ENCODE measurements around the gene OXNAD1.

The OXNAD1 gene

DNA sequence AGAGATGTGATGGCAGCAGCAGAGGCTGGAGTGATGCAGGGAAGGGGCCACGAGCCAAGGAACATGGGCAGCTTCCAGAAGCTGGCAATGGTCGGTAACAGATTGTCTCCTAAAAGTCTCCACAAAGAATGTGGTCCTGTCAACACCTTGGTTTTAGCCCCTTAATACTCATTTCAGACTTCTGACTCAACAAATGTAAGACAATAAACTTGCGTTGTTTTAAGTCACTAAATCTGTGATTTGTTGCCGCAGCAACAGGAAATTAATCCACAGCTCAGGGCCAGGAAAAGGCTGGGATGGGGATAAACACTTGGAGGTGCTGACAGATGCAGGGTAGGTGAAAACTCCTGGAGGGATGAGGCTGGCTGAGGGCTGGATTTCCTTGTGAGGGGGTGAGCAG is 69.9 kb downstream of the OXNAD1 start:
- no peak for DNase-seq

DNA sequence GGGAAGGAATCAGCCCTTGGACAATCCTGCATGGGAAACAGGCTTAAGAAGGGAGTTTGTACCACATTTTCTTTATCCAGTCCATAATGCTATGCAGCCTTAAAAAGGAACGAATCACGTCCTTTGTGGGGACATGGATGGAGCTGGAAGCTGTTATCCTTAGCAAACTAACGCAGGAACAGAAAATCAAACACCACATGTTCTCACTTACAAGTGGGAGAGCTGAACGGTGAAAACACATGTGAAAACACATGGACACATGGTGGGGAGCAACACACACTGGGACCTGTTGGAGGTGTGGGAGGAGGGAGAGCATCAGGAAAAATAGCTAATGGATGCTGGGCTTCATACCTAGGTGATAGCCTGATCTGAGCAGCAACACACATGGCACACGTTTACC is 70.3 kb downstream of the OXNAD1 start:
- DNase-seq, result no peak

GRCh38 chr3:16335772-16336645 is 71.0 kb downstream of the OXNAD1 start:
- DNase-seq, result no peak

GRCh38 chr3:16336825-16337224 is 71.8 kb downstream of the OXNAD1 start:
- DNase-seq, result no peak

- no peak for DNase-seq
Observed at GRCh38 chr3:16337856-16338540, 73.0 kb downstream of the OXNAD1 start.

DNA sequence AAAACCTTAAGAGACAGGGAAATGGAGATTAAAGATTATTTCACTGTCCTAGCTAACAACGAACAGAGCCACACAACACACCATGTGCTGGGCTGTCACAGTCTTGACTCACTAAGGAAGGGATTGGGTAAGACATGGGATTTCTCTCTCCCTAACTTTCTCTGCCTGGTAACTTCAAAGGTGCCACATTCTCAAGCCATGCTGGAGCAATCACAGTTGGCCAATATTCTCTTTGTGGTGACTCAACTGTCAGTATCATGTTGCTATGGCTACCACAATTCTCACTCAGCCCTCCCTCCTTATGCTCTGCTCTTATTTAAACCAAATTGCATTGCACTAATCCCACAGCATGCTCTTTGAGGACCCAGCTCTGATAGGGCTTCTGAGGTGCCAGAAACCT is 74.0 kb downstream of the OXNAD1 start:
- DNase-seq, result peak; percentile 51

DNA sequence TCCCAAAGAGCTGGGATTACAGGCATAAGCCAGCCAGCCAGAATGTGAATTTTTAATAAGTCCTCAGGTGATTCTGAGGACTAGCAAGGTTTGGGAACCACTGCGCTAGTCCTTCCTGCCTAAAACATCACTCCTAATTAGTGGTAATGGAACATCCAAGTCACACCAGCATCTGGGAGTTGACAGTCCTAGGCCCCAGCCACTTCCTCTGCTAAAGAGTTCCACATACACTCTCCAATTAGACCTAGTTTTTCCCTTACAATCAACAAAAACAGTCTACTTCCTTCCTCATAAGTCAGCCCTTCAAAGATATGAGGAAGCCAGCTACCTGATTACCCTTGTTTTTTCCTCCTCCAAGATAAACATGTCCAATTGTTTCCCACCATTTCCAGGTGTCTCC is 78.1 kb downstream of the OXNAD1 start:
- DNase-seq, result no peak

DNA sequence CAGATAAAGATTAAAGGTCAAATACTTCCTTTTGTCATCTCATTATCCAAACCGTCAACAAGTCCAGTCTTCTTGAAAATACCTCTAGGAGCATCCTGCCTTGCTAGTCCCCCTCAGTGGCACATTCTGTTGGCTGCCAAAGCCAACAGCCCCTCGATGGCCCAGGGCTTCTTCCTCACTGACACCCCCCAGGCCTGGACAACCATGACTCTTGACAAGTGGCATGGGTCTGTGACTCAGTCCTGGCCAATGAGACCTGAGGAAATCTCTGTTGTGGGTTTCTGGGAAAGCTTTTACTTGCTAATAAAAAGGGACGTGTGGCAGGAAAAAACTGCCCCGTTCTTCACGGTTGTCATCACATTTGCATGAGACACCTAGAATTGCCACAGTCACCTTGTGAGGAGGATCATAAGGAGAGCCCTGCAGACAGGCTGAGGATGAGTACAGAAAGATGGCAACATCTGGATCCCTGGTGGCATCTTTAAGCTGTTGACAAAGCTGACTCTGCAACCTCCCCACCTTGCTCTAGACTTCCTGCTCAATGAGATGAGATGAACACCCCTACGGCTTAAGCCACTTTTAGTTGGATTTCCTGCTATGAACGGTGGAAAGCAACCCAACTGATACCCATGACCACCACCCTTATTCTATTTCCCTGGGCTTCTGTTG is 81.5 kb downstream of the OXNAD1 start:
- no peak for DNase-seq

DNA sequence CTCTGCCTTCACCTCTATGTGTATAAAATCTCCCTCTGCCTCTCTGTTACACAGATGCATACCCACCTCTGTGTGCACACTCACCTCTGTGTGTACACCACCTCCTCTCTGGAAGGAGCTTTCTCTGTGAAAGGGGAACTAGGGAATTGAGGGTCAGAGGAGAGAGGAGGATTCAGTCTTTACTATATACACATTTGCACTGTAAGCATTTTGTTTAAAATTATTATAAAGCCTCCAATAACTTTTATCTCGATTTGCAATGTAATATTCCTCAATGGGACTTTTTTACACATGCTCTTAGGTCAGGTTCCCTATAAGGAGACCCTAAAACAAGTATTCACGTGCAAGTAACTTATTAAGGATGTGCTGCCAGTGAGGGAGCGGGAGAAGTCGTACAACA is 82.5 kb downstream of the OXNAD1 start:
- DNase-seq, result no peak

DNA sequence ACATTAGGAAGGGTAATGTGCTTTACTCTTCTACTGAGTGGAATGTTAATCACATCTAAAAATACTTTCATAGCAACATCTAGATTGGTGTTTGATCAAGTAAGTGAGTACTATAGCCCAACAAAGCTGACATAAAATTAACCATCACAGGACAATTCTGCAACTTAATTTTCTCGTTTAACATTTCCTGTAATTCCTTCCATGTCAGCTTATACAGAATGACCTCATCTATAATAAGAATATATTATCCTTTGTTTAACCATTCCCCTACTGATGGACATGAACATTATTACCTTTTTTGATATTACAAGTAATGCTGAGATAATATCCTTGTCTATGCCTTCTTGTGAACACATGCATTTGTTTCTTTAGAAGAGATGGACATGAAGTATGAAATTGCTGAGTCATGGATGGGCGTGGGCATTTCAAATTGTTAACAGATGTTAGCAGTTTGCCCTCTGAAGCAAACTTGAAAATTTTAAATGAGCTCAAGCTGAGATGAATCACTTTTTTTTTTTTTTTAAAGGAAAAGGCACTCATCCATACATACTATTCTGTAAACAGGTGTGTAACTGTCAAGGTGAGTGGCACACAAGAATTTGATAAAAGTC is 85.1 kb downstream of the OXNAD1 start:
- peak; percentile 73 for DNase-seq

DNA sequence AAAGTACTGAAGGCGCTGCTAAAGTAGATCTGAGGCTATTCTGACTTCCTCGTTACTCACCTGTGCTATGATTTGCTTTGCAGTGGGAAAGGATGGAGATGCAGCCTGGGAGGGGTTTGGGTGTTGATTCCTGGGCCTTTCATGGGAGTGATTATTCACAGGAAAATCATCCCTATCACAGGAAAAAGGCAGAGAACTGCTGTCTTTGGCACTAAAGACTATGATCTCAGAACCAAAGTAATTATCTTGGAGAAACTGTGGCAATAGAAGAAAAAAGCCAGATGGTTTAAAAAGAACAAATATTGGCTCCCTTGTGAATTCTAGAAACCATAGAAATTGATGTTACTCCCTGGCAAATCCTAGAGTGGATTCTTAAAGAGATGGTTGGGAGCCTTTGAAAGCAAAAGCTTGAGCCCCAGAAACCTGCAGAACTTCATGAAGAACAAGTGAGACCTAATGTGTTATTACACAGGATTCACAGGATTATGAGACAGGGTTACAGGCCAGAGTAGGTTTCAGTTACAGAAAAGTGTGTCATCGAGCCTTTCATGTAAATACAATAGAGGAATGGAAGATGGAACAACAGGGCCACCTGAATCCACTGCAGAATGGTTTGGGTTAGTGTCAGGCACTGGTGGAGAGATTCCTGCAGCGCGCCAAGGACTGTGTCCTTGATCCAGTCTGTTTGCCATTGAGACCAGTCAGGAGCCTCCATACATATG is 85.7 kb downstream of the OXNAD1 start:
- DNase-seq, result peak; percentile 69

- peak; percentile 67 for DNase-seq
Observed at GRCh38 chr3:16352428-16352827, 87.4 kb downstream of the OXNAD1 start.

- DNase-seq, result no peak
Observed at GRCh38 chr3:16354291-16354690, 89.3 kb downstream of the OXNAD1 start.
